GM13977 (cell line): Measurements from ENCODE around the gene AMPH.
"Not testable (repeated sequence)": the region's sequence is repeated elsewhere in the genome, so short reads cannot be mapped to it uniquely, and the experiment has no call there.

Source experiments
- DNase-seq: peaks from one replicate; pipeline ENCODE4 v3.0.0; 2012; ENCODE audit warnings: low spot score
- in situ Hi-C: fragments of 300-500 bp; cut with MboI; formaldehyde crosslinking; loops from one replicate; pipeline ENCODE4 v1.12.0; 2022; ENCODE audit warnings: low sequenced_read_pairs, low pct_unique_long_range_greater_than_20kb, mixed read lengths, inconsistent platforms; ENCODE audit not compliant: unreplicated experiment
- TF ChIP-seq, protein P1 (sequence below): IDR thresholded peaks from 2 replicates; pipeline ENCODE4 v1.5.1; 2012; ENCODE audit warnings: mild to moderate bottlenecking, control low read depth; ENCODE audit not compliant: insufficient read depth; ENCODE audit errors: extremely low read depth, missing control alignments

The AMPH gene

GRCh38 chr7:38594949-38595348, 36.2 kb downstream of the AMPH start:
- TF ChIP-seq, protein P1, sequence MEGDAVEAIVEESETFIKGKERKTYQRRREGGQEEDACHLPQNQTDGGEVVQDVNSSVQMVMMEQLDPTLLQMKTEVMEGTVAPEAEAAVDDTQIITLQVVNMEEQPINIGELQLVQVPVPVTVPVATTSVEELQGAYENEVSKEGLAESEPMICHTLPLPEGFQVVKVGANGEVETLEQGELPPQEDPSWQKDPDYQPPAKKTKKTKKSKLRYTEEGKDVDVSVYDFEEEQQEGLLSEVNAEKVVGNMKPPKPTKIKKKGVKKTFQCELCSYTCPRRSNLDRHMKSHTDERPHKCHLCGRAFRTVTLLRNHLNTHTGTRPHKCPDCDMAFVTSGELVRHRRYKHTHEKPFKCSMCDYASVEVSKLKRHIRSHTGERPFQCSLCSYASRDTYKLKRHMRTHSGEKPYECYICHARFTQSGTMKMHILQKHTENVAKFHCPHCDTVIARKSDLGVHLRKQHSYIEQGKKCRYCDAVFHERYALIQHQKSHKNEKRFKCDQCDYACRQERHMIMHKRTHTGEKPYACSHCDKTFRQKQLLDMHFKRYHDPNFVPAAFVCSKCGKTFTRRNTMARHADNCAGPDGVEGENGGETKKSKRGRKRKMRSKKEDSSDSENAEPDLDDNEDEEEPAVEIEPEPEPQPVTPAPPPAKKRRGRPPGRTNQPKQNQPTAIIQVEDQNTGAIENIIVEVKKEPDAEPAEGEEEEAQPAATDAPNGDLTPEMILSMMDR: no peak
- in situ Hi-C loops: no loop called here
- DNase-seq: no peak

GRCh38 chr7:38592737-38593288, 38.4 kb downstream of the AMPH start:
- no peak for DNase-seq
- in situ Hi-C loops: no loop called here
- TF ChIP-seq, protein P1: no peak

GRCh38 chr7:38585572-38586354, 45.4 kb downstream of the AMPH start:
- in situ Hi-C loops: no loop called here
- DNase-seq: no peak
- TF ChIP-seq, protein P1: no peak

GRCh38 chr7:38584443-38585210, 46.5 kb downstream of the AMPH start:
- TF ChIP-seq, protein P1: no peak
- in situ Hi-C loops: no loop called here
- no peak for DNase-seq

DNA sequence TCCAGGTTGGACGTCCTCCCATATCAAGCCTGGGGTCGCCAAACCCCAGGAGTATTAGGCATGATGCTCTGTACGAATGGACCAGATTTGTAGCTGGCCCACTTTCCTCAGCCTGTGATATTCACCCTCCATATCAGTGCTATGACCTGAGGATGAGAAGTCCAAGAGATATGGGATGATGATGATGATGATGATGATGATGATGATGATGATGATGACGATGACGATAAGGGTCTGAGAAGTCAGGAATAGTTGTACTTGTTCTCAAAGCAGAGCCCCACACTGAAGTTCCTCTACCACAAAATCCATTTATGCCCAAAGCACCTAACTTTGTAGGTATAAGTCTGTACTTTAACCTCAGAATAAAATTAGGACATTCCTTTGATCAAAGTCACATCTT, 50.7 kb downstream of the AMPH start:
- TF ChIP-seq, protein P1: no peak
- in situ Hi-C loops: no loop called here

DNA sequence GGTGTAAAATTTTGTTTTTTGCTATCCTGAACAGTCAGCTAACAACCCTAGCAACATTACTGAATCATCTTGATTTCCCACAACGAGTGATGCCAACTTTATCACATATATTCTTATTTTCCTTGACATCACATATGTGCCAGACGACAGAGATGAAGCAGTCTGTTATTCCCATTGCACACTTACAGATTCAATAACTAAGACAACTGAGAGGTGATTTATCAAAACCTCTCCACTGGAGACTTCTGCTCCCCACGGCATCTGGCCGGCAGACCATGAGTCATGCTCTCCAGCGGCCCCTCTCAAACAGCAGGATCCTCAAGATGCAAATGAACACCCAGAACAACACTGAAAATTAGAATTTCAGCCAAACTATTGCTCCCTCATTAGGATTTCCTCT, 57.1 kb downstream of the AMPH start:
- in situ Hi-C loops: no loop called here
- no peak for DNase-seq
- TF ChIP-seq, protein P1: no peak

More for the DNA sequence above, 50.7 kb downstream of the AMPH start:
- DNase-seq: no peak

- DNase-seq, in situ Hi-C loops: not testable (repeated sequence)
These were observed 59.6 kb downstream of the AMPH start for GRCh38 chr7:38571620-38572019.
